ENCODE results near the gene RASSF3. TPM values are rescaled to one million over a fixed set of nuclear protein-coding genes. Genes with fewer than 3 reads are reported as not detected.

RASSF3 gene
- total RNA-seq, 1 experiment from 2014 or later = 107 TPM

DNA sequence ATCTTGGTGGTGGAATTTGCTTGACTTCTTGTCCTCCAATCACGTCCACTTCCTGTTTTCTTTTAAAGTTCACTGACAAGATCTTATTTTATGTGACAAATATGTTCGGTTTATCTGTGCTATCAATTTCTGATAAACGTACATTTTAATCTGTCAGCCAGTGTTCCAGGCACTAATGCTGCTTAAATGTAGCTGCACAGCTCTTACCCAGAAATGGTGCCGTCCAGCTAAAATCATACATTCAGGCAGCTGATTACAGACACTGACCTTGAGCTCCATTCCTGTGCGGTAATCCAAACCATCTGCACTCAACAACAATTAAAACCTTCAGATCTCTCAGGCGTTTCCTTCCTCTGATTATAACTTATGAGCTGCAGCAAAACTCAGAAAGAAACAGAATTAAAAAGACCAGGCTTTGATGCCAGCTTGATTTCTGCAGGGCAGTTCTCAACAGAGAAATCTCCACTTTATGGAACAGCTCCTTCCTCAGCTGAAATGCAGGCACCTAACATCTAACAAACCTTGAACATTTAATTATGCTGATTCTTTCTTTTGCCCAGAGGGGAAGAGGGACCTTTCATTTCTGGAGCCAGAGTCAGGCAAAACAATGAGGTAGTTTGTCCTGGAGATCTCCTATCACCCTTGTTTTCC lies 26.4 kb upstream of the RASSF3 start:
- intact Hi-C loops (cut with micrococcal nuclease; ENCODE audit: unreplicated experiment) = no loop called here
- H3K27ac ChIP-seq (ENCODE audit: low read length) = no peak overlapping the region

DNA sequence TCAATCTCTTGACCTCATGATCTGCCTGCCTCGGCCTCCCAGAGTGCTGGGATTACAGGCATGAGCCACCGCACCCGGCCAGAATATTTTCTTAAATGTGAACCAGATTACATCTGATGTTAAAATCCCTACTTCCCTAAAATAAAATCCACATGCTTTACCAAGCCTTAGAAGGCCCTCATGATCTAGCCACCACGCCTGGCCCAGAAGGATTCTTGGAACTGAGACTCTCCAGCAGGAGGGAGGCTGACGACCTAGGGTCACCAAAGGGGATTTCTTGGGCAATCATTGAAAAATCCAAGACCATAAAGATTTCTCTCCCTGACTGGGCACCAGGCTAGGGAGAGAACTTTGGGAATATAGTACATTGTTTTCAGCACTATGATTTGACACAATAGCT lies 25.2 kb upstream of the RASSF3 start:
- H3K4me1 ChIP-seq (ENCODE audit: control insufficient read depth, insufficient read depth, low read length) = no peaks in the 10 kb centered on the region; the same call in 1 of the 2 replicates
- no peaks in the 10 kb centered on the region for H3K27me3 ChIP-seq (ENCODE audit: control insufficient read depth, insufficient read depth, low read length)
- in situ Hi-C loops (cut with HindIII; ENCODE audit: low pct_unique_long_range_greater_than_20kb, low sequenced_read_pairs) (no loop called here), intact Hi-C loops (cut with micrococcal nuclease; ENCODE audit: unreplicated experiment) (no loop called here)
- ChIA-PET POLR2A (no interaction called here), CTCF (no interaction called here)
- ATAC-seq (no peak), DNase-seq (ENCODE audit: low read depth, low spot score) (no peak)
- TF ChIP-seq, protein P1, sequence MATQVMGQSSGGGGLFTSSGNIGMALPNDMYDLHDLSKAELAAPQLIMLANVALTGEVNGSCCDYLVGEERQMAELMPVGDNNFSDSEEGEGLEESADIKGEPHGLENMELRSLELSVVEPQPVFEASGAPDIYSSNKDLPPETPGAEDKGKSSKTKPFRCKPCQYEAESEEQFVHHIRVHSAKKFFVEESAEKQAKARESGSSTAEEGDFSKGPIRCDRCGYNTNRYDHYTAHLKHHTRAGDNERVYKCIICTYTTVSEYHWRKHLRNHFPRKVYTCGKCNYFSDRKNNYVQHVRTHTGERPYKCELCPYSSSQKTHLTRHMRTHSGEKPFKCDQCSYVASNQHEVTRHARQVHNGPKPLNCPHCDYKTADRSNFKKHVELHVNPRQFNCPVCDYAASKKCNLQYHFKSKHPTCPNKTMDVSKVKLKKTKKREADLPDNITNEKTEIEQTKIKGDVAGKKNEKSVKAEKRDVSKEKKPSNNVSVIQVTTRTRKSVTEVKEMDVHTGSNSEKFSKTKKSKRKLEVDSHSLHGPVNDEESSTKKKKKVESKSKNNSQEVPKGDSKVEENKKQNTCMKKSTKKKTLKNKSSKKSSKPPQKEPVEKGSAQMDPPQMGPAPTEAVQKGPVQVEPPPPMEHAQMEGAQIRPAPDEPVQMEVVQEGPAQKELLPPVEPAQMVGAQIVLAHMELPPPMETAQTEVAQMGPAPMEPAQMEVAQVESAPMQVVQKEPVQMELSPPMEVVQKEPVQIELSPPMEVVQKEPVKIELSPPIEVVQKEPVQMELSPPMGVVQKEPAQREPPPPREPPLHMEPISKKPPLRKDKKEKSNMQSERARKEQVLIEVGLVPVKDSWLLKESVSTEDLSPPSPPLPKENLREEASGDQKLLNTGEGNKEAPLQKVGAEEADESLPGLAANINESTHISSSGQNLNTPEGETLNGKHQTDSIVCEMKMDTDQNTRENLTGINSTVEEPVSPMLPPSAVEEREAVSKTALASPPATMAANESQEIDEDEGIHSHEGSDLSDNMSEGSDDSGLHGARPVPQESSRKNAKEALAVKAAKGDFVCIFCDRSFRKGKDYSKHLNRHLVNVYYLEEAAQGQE (IDR thresholded peaks at IDR 0.05; ENCODE audit: insufficient read depth in 1 of 2, low read depth in 2 of 2, low read length in 1 of 2) = no peak
- TF ChIP-seq, protein P2, sequence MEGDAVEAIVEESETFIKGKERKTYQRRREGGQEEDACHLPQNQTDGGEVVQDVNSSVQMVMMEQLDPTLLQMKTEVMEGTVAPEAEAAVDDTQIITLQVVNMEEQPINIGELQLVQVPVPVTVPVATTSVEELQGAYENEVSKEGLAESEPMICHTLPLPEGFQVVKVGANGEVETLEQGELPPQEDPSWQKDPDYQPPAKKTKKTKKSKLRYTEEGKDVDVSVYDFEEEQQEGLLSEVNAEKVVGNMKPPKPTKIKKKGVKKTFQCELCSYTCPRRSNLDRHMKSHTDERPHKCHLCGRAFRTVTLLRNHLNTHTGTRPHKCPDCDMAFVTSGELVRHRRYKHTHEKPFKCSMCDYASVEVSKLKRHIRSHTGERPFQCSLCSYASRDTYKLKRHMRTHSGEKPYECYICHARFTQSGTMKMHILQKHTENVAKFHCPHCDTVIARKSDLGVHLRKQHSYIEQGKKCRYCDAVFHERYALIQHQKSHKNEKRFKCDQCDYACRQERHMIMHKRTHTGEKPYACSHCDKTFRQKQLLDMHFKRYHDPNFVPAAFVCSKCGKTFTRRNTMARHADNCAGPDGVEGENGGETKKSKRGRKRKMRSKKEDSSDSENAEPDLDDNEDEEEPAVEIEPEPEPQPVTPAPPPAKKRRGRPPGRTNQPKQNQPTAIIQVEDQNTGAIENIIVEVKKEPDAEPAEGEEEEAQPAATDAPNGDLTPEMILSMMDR (IDR thresholded peaks at IDR 0.05) = no peak
- no peak for TF ChIP-seq TCF7L2 (IDR thresholded peaks at IDR 0.05; ENCODE audit: low read depth, low read length)
- TF ChIP-seq POLR2AphosphoS5 (IDR thresholded peaks at IDR 0.05; ENCODE audit: low read depth, low read length) = no peak
- no peak for TF ChIP-seq SIN3A (IDR thresholded peaks at IDR 0.05; ENCODE audit: borderline replicate concordance, insufficient read depth, low read depth, low read length)
- no peak overlapping the region for H3K27ac ChIP-seq (ENCODE audit: low read length)
- BruUV-seq (replicated peaks) = no TSS peak
- no peaks in the 10 kb centered on the region for H3K36me3 ChIP-seq (ENCODE audit: control insufficient read depth, insufficient read depth, low read length)
- H3K9me3 ChIP-seq (ENCODE audit: control insufficient read depth, insufficient read depth, low read depth, low read length) = no peaks in the 10 kb centered on the region
- H3K4me3 ChIP-seq (ENCODE audit: low read depth in 2 of 2, low read length in 2 of 2) = no peak overlapping the region

More for the DNA sequence above, 26.4 kb upstream of the RASSF3 start:
- ATAC-seq (no peak), DNase-seq (ENCODE audit: low read depth, low spot score) (no peak)
- CTCF ChIA-PET = interaction anchor here (0.7 kb wide), 1 partner anchor 81 kb away, joined by 9 read pairs; no protein-coding TSS in a partner anchor
- H3K4me1 ChIP-seq (ENCODE audit: control insufficient read depth, insufficient read depth, low read length) = no peaks in the 10 kb centered on the region; the same call in 1 of the 2 replicates
- H3K4me3 ChIP-seq (ENCODE audit: low read depth in 2 of 2, low read length in 2 of 2) = no peak overlapping the region
- BruUV-seq (replicated peaks) = no TSS peak
- in situ Hi-C loops (cut with HindIII; ENCODE audit: low pct_unique_long_range_greater_than_20kb, low sequenced_read_pairs) = no loop called here
- no peak for TF ChIP-seq TCF7L2 (IDR thresholded peaks at IDR 0.05; ENCODE audit: low read depth, low read length)
- TF ChIP-seq, protein P2 (IDR thresholded peaks at IDR 0.05) = no peak
- TF ChIP-seq, protein P1 (IDR thresholded peaks at IDR 0.05; ENCODE audit: insufficient read depth in 1 of 2, low read depth in 2 of 2, low read length in 1 of 2) = no peak
- TF ChIP-seq SIN3A (IDR thresholded peaks at IDR 0.05; ENCODE audit: borderline replicate concordance, insufficient read depth, low read depth, low read length) = no peak
- no peak for TF ChIP-seq POLR2AphosphoS5 (IDR thresholded peaks at IDR 0.05; ENCODE audit: low read depth, low read length)
- POLR2A ChIA-PET = interaction anchor here (0.8 kb wide), 1 partner anchor 11 kb away, joined by 3 read pairs; no protein-coding TSS in a partner anchor
- no peaks in the 10 kb centered on the region for H3K27me3 ChIP-seq (ENCODE audit: control insufficient read depth, insufficient read depth, low read length)
- no peaks in the 10 kb centered on the region for H3K9me3 ChIP-seq (ENCODE audit: control insufficient read depth, insufficient read depth, low read depth, low read length)
- no peaks in the 10 kb centered on the region for H3K36me3 ChIP-seq (ENCODE audit: control insufficient read depth, insufficient read depth, low read length)

Data from Panc1 (cell line).